HCT116 (cell line): ENCODE data around the gene CST6. TPM values are rescaled to one million over a fixed set of nuclear protein-coding genes. Genes with fewer than 3 reads are reported as not detected.

ENCODE experiments used
- ATAC-seq: fragments of 200-7000 bp; cut with Tn5 transposase; 2 replicates; pipeline ENCODE4 v1.9.1; 2020; ENCODE audit warnings: mild to moderate bottlenecking, moderate library complexity
- BruUV-seq: library from RNA; stranded (reverse); fragments of 400-500 nt; replicated peaks from 2 replicates; lab custom pipeline; 2021; lab: Mats Ljungman, UMichigan
- CTCF ChIA-PET: fragments of 300-600 bp; sonication (Branson Sonifier 250); formaldehyde crosslinking; loops from one replicate; lab custom pipeline; 2021; ENCODE audit warnings: antibody characterized with exemption; lab: Charles Lee
- POLR2A ChIA-PET: fragments of 300-600, 350-600 bp; sonication (Branson Sonifier 250); formaldehyde crosslinking; loops from one replicate; lab custom pipeline; 2021; ENCODE audit warnings: antibody characterized with exemption; lab: Charles Lee
- RAD21 ChIA-PET, 2 experiments: fragments of 300-600 bp; sonication (Branson Sonifier 250); formaldehyde crosslinking; loops; one replicate each; lab custom pipeline; 2023; ENCODE audit warnings: low total read pairs in 2 of 2; ENCODE audit not compliant: uncharacterized antibody in 2 of 2, unreplicated experiment in 2 of 2, low non-redundant PET in 1 of 2; lab: Charles Lee
- DNase-seq: peaks from one replicate; pipeline ENCODE4 v3.0.0-alpha.2; 2010; ENCODE audit warnings: low read depth, low spot score
- H2AFZ ChIP-seq: fragments of 200-600 bp; shearing (Covaris generic), sonication (generic); 2 replicates; pipeline ENCODE4 v1.6.1; 2017; ENCODE audit warnings: low read depth, mixed run types, mixed read lengths, antibody characterized with exemption, low read length; ENCODE audit not compliant: poor library complexity, severe bottlenecking
- H3K27ac ChIP-seq: 2 replicates; pipeline ENCODE4 v1.5.1; 2012; ENCODE audit warnings: low read depth, low read length
- H3K27me3 ChIP-seq: fragments of 200-600 bp; sonication (generic); 2 replicates; pipeline ENCODE4 v1.6.1; 2016; ENCODE audit warnings: mixed run types, low read length, mixed read lengths; ENCODE audit not compliant: insufficient read depth
- H3K36me3 ChIP-seq, 2 experiments: fragments of 200-500 bp in 1 of 2; fragments of 200-600 bp in 1 of 2; sonication (Bioruptor generic) in 1 of 2; sonication (generic) in 1 of 2; 2 replicates each; pipeline versions ENCODE4 v1.5.1 to v1.6.1; 2014 to 2016; ENCODE audit warnings: low read length in 2 of 2, inconsistent platforms in 1 of 2, mixed read lengths in 1 of 2, mixed run types in 1 of 2; ENCODE audit not compliant: insufficient read depth in 2 of 2, control insufficient read depth in 1 of 2
- H3K4me1 ChIP-seq, 2 experiments: fragments of 200-600 bp in 1 of 2; sonication (generic) in 1 of 2; 2 replicates each; pipeline versions ENCODE4 v1.5.1 to v1.6.1; 2012 to 2017; ENCODE audit warnings: low read length in 2 of 2, inconsistent platforms in 1 of 2, mild to moderate bottlenecking in 1 of 2, mixed read lengths in 1 of 2, mixed run types in 1 of 2, moderate library complexity in 1 of 2; ENCODE audit not compliant: insufficient read depth in 2 of 2, control insufficient read depth in 1 of 2
- H3K4me2 ChIP-seq: fragments of 200-600 bp; sonication (generic); 2 replicates; pipeline ENCODE4 v1.6.1; 2017; ENCODE audit warnings: mixed run types, low read length, mixed read lengths
- H3K4me3 ChIP-seq, 2 experiments: fragments of 200-600 bp in 1 of 2; sonication (generic) in 1 of 2; replicated peaks in 1 of 2; 2 replicates each; pipeline ENCODE4 v1.5.1; 2011 to 2016; ENCODE audit warnings: low read length in 2 of 2, control low read depth in 1 of 2, low read depth in 1 of 2, mild to moderate bottlenecking in 1 of 2, mixed read lengths in 1 of 2, mixed run types in 1 of 2
- H3K79me2 ChIP-seq: fragments of 200-600 bp; sonication (generic); 2 replicates; pipeline ENCODE4 v1.6.1; 2017; ENCODE audit warnings: mild to moderate bottlenecking, mixed run types, low read length, moderate library complexity, mixed read lengths; ENCODE audit not compliant: insufficient read depth
- H3K9ac ChIP-seq: fragments of 200-600 bp; sonication (generic); 2 replicates; pipeline ENCODE4 v1.6.1; 2016; ENCODE audit warnings: low read length, mixed read lengths
- H3K9me2 ChIP-seq: fragments of 200-600 bp; sonication (generic), shearing (Covaris generic); 2 replicates; pipeline ENCODE4 v1.6.1; 2017; ENCODE audit warnings: mixed run types, mild to moderate bottlenecking, moderate library complexity; ENCODE audit not compliant: insufficient read depth
- H3K9me3 ChIP-seq, 2 experiments: fragments of 200-500 bp in 1 of 2; fragments of 200-600 bp in 1 of 2; sonication (Bioruptor generic) in 1 of 2; sonication (generic) in 1 of 2; 2 replicates each; pipeline ENCODE4 v1.6.1; 2014 to 2017; ENCODE audit warnings: low read length in 2 of 2, mixed read lengths in 2 of 2, inconsistent platforms in 1 of 2, low read depth in 1 of 2, mild to moderate bottlenecking in 1 of 2, mixed run types in 1 of 2, moderate library complexity in 1 of 2; ENCODE audit not compliant: control insufficient read depth in 1 of 2, insufficient read depth in 1 of 2
- H4K20me1 ChIP-seq: fragments of 200-600 bp; sonication (generic), shearing (Covaris generic); 2 replicates; pipeline ENCODE4 v1.6.1; 2017; ENCODE audit warnings: mixed run types, mild to moderate bottlenecking, moderate library complexity; ENCODE audit not compliant: insufficient read depth
- EZH2 ChIP-seq: fragments of 200-600 bp; sonication (generic); IDR thresholded peaks from 2 replicates; pipeline ENCODE4 v1.6.1; 2017; ENCODE audit warnings: antibody characterized with exemption, mixed run types
- EZH2phosphoT487 ChIP-seq: fragments of 200-600 bp; IDR thresholded peaks from 2 replicates; pipeline ENCODE4 v1.6.1; 2018; ENCODE audit warnings: antibody characterized with exemption, borderline replicate concordance
- MAX ChIP-seq: IDR thresholded peaks from 2 replicates; pipeline ENCODE4 v1.6.1; 2012
- POLR2A ChIP-seq: IDR thresholded peaks from 2 replicates; pipeline ENCODE4 v1.7.0; 2011; ENCODE audit warnings: borderline replicate concordance; ENCODE audit not compliant: insufficient read depth, insufficient read length; ENCODE audit errors: extremely low read depth
- RAD21 ChIP-seq: IDR thresholded peaks from 2 replicates; pipeline ENCODE4 v1.6.1; 2012; ENCODE audit warnings: low read depth, mild to moderate bottlenecking
- ZBTB33 ChIP-seq: IDR thresholded peaks from 2 replicates; pipeline ENCODE4 v1.6.1; 2011; ENCODE audit warnings: mild to moderate bottlenecking, low read length, moderate library complexity; ENCODE audit not compliant: insufficient replicate concordance; ENCODE audit errors: extremely low read depth
- ZFX ChIP-seq: fragments of 450-650 bp; IDR thresholded peaks from 2 replicates; pipeline ENCODE4 v1.6.1; 2017
- intact Hi-C: fragments of 100-400 bp; cut with micrococcal nuclease; formaldehyde crosslinking; loops from 2 replicates; pipeline ENCODE4 v1.10.0; 2022
- total RNA-seq: library from RNA; stranded (reverse); gene quantifications from one replicate; pipeline ENCODE4 v1.2.1, GENCODE V29; 2021; ENCODE audit not compliant: unreplicated experiment
- TF ChIP-seq, protein P1 (sequence below): IDR thresholded peaks from 2 replicates; pipeline ENCODE4 v1.6.1; 2012; ENCODE audit warnings: low read depth

Gene CST6
- total RNA-seq, 1 experiment from 2014 or later, result 68.1 TPM

DNA sequence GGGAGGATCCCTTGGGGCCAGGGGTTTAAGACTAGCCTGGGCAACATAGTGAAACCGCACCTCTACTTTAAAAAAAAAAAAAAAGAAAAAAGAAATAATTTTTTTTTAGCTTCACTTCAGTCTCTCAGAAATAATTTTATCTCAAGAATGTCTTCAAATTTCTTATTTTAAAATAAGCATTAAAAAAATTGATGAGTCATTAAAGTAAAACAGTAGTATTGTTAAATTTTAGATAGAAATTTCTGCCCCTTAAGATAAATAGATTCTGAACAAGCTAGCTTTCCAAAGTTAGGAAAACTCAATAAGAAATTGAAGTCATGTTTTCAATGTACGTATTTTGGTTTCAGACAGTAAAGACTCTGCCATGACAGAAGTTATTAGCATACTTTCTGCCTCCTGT, 50.6 kb downstream of the CST6 start:
- no peak overlapping the region for H3K9ac ChIP-seq
- TF ChIP-seq EZH2phosphoT487 (no peak), RAD21 (no peak), ZBTB33 (no peak), EZH2 (no peak), ZFX (no peak), POLR2A (no peak), MAX (no peak)
- TF ChIP-seq, protein P1, sequence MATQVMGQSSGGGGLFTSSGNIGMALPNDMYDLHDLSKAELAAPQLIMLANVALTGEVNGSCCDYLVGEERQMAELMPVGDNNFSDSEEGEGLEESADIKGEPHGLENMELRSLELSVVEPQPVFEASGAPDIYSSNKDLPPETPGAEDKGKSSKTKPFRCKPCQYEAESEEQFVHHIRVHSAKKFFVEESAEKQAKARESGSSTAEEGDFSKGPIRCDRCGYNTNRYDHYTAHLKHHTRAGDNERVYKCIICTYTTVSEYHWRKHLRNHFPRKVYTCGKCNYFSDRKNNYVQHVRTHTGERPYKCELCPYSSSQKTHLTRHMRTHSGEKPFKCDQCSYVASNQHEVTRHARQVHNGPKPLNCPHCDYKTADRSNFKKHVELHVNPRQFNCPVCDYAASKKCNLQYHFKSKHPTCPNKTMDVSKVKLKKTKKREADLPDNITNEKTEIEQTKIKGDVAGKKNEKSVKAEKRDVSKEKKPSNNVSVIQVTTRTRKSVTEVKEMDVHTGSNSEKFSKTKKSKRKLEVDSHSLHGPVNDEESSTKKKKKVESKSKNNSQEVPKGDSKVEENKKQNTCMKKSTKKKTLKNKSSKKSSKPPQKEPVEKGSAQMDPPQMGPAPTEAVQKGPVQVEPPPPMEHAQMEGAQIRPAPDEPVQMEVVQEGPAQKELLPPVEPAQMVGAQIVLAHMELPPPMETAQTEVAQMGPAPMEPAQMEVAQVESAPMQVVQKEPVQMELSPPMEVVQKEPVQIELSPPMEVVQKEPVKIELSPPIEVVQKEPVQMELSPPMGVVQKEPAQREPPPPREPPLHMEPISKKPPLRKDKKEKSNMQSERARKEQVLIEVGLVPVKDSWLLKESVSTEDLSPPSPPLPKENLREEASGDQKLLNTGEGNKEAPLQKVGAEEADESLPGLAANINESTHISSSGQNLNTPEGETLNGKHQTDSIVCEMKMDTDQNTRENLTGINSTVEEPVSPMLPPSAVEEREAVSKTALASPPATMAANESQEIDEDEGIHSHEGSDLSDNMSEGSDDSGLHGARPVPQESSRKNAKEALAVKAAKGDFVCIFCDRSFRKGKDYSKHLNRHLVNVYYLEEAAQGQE, result no peak
- ATAC-seq, result no peak
- peaks cover 48% of the 10 kb centered on the region for H3K79me2 ChIP-seq
- no TSS peak for BruUV-seq
- no peak overlapping the region for H3K27ac ChIP-seq
- H3K36me3 ChIP-seq, result peaks cover 81 to 83% of the 10 kb centered on the region in 2 experiments
- H3K4me1 ChIP-seq, result no peaks in the 10 kb centered on the region
- intact Hi-C loops, result no loop called here
- H4K20me1 ChIP-seq, result peaks cover 5% of the 10 kb centered on the region; the same call in 1 of the 2 replicates
- no peak overlapping the region for H3K4me2 ChIP-seq
- no peak overlapping the region for H3K4me3 ChIP-seq
- no peaks in the 10 kb centered on the region for H3K9me2 ChIP-seq
- ChIA-PET POLR2A (interaction anchor here (0.7 kb wide), 1 partner anchor 133 kb away, joined by 3 read pairs; no protein-coding TSS in a partner anchor), CTCF (no interaction called here), RAD21 (interaction anchor here in 1 of 2 experiments (0.6 kb wide), 1 partner anchor 9 kb away, joined by 4 read pairs; no protein-coding TSS in a partner anchor)
- no peak for DNase-seq
- H3K9me3 ChIP-seq, result no peaks in the 10 kb centered on the region
- no peak overlapping the region for H2AFZ ChIP-seq
- H3K27me3 ChIP-seq, result no peaks in the 10 kb centered on the region

Other genes starting within 250 kb of the CST6 start
- 19.5 TPM for gene AP5B1, start 231.0 kb upstream of the CST6 start, total RNA-seq
- gene OVOL1, start 224.9 kb upstream of the CST6 start, total RNA-seq, result 14.7 TPM
- not detected for gene SNX32, start 178.0 kb upstream of the CST6 start, total RNA-seq
- 1,270 TPM for gene CFL1, start 153.8 kb upstream of the CST6 start, total RNA-seq
- 47.2 TPM for gene MUS81, start 151.6 kb upstream of the CST6 start, total RNA-seq
- gene EFEMP2, start 139.2 kb upstream of the CST6 start, total RNA-seq, result 8.4 TPM
- not detected for gene CTSW, start 132.2 kb upstream of the CST6 start, total RNA-seq
- 96.0 TPM for gene FIBP, start 123.5 kb upstream of the CST6 start, total RNA-seq
- gene CCDC85B, start 121.3 kb upstream of the CST6 start, total RNA-seq, result 84.3 TPM
- gene FOSL1, start 111.6 kb upstream of the CST6 start, total RNA-seq, result 125 TPM
- 49.8 TPM for gene C11orf68, start 92.9 kb upstream of the CST6 start, total RNA-seq
- gene DRAP1, start 92.6 kb upstream of the CST6 start, total RNA-seq, result 158 TPM
- not detected for gene TSGA10IP, start 66.5 kb upstream of the CST6 start, total RNA-seq
- gene SART1, start 50.3 kb upstream of the CST6 start, total RNA-seq, result 47.9 TPM
- gene EIF1AD, start 9.9 kb upstream of the CST6 start, total RNA-seq, result 45.5 TPM
- 356 TPM for gene BANF1, start 9.5 kb upstream of the CST6 start, total RNA-seq
- 2.4 TPM for gene CATSPER1, start 14.5 kb downstream of the CST6 start, total RNA-seq
- gene GAL3ST3, start 37.2 kb downstream of the CST6 start, total RNA-seq, result not detected
- 300 TPM for gene SF3B2, start 40.4 kb downstream of the CST6 start, total RNA-seq
- gene PACS1, start 58.3 kb downstream of the CST6 start, total RNA-seq, result 41.1 TPM
- gene KLC2, start 245.7 kb downstream of the CST6 start, total RNA-seq, result 58.5 TPM